ENCODE results near the gene SLC24A2. TPM values are rescaled to one million over a fixed set of nuclear protein-coding genes. Genes with fewer than 3 reads are reported as not detected.
"Not testable (repeated sequence)": the region's sequence is repeated elsewhere in the genome, so short reads cannot be mapped to it uniquely, and the experiment has no call there.

The SLC24A2 gene
- total RNA-seq (under 1 TPM; 0.28 to 0.81 (median 0.51) TPM), polyA plus RNA-seq (under 1 TPM in 1 of 3 donors, not detected in 2; 0.10 TPM)

GRCh38 chr9:19788614-19789271, at the start of gene SLC24A2:
Gene SLC24A2 (minus strand): TSS chr9:19789037.
- no peak within 1 kb of the TSS for H3K27ac ChIP-seq
- no peaks in the 10 kb centered on the region for H3K36me3 ChIP-seq
- peak within 1 kb of the TSS in 2 of 4 donors; percentile 29 to 33 for H3K4me3 ChIP-seq
- H3K27me3 ChIP-seq = peaks cover 6 to 35% (median 20%) of the 10 kb centered on the region in 3 donors
- DNase-seq = no peak
- WGBS, 2 donors = 3 to 11% methylated on average over 67 of the region's 67 CpGs
- no peaks in the 10 kb centered on the region for H3K9me3 ChIP-seq
- peaks cover 0 to 13% (median 5%) of the 10 kb centered on the region in 4 donors for H3K4me1 ChIP-seq
- intact Hi-C loops (cut with DNase I) = no loop called here
- no peak for TF ChIP-seq POLR2AphosphoS5 (IDR thresholded peaks at IDR 0.05)
- TF ChIP-seq POLR2A (IDR thresholded peaks at IDR 0.05) = no peak
- TF ChIP-seq CTCF (IDR thresholded peaks at IDR 0.05) = no peak
- TF ChIP-seq EP300 (IDR thresholded peaks at IDR 0.05) = no peak

GRCh38 chr9:19833331-19833730, 44.5 kb upstream of the SLC24A2 start:
- H3K36me3 ChIP-seq; intact Hi-C loops (cut with DNase I): not testable (repeated sequence)
- 90 to 94% methylated on average over 9 of the region's 9 CpGs for WGBS, 2 donors

GRCh38 chr9:19830796-19831195, 42.0 kb upstream of the SLC24A2 start:
- DNase-seq = no peak
- H3K27me3 ChIP-seq = no peaks in the 10 kb centered on the region
- H3K36me3 ChIP-seq = no peaks in the 10 kb centered on the region
- H3K4me1 ChIP-seq = no peaks in the 10 kb centered on the region
- intact Hi-C loops (cut with DNase I) = no loop called here
- TF ChIP-seq CTCF (IDR thresholded peaks at IDR 0.05) (no peak), POLR2AphosphoS5 (IDR thresholded peaks at IDR 0.05) (no peak), POLR2A (IDR thresholded peaks at IDR 0.05) (no peak), EP300 (IDR thresholded peaks at IDR 0.05) (no peak)
- H3K4me3 ChIP-seq = no peak overlapping the region
- WGBS, 2 donors = 85 to 89% methylated on average over 1 of the region's 1 CpG
- H3K27ac ChIP-seq = no peak overlapping the region
- peaks cover 0 to 4% (median 1%) of the 10 kb centered on the region in 4 donors for H3K9me3 ChIP-seq

More at GRCh38 chr9:19833331-19833730, 44.5 kb upstream of the SLC24A2 start:
- not testable (repeated sequence) for DNase-seq, H3K4me1 ChIP-seq, H3K27ac ChIP-seq, H3K9me3 ChIP-seq, H3K4me3 ChIP-seq, H3K27me3 ChIP-seq

GRCh38 chr9:19828576-19829109, 39.8 kb upstream of the SLC24A2 start:
- Histone ChIP-seq H3K27ac (no peak overlapping the region), H3K27me3 (no peaks in the 10 kb centered on the region), H3K9me3 (peaks cover 0 to 4% (median 1%) of the 10 kb centered on the region in 4 donors), H3K4me3 (no peak overlapping the region), H3K36me3 (no peaks in the 10 kb centered on the region), H3K4me1 (no peaks in the 10 kb centered on the region)
- no peak for TF ChIP-seq CTCF (IDR thresholded peaks at IDR 0.05)
- no peak for TF ChIP-seq POLR2AphosphoS5 (IDR thresholded peaks at IDR 0.05)
- no peak for TF ChIP-seq POLR2A (IDR thresholded peaks at IDR 0.05)
- no peak for TF ChIP-seq EP300 (IDR thresholded peaks at IDR 0.05)
- intact Hi-C loops (cut with DNase I) = no loop called here
- WGBS, 2 donors = 28 to 61% methylated on average over 4 of the region's 4 CpGs
- DNase-seq = no peak

GRCh38 chr9:19816769-19817168, 27.9 kb upstream of the SLC24A2 start:
- intact Hi-C loops (cut with DNase I) = no loop called here
- Histone ChIP-seq H3K27ac (no peak overlapping the region), H3K4me1 (no peaks in the 10 kb centered on the region), H3K36me3 (no peaks in the 10 kb centered on the region), H3K4me3 (no peak overlapping the region), H3K27me3 (no peaks in the 10 kb centered on the region), H3K9me3 (peaks cover 0 to 2% (median 0%) of the 10 kb centered on the region in 4 donors)
- 80 to 83% methylated on average over 2 of the region's 2 CpGs for WGBS, 2 donors
- DNase-seq = no peak
- TF ChIP-seq EP300 (IDR thresholded peaks at IDR 0.05) (no peak), POLR2AphosphoS5 (IDR thresholded peaks at IDR 0.05) (no peak), POLR2A (IDR thresholded peaks at IDR 0.05) (no peak), CTCF (IDR thresholded peaks at IDR 0.05) (no peak)

Measured in sigmoid colon (tissue), 7 donors.